RWPE2 (cell line): ENCODE results near the gene SMPD3.
A peak's percentile ranks its signal among the peaks of the same experiment; 100 is the strongest.

Experiments used
- ATAC-seq: fragments of 200-7000 bp; cut with Tn5 transposase; 3 replicates; pipeline ENCODE4 v1.9.1; 2021; ENCODE audit warnings: low read depth
- DNase-seq: peaks from one replicate; pipeline ENCODE4 v3.0.0-alpha.2; 2020; ENCODE audit warnings: low spot score
- H3K27ac ChIP-seq: fragments of 450-650 bp; 2 replicates; pipeline ENCODE4 v1.5.1; 2017; ENCODE audit warnings: mild to moderate bottlenecking; ENCODE audit not compliant: poor library complexity, severe bottlenecking
- H3K27me3 ChIP-seq: fragments of 250-450 bp; sonication (Bioruptor Pico); 2 replicates; pipeline ENCODE4 v1.5.1; 2021; ENCODE audit warnings: mild to moderate bottlenecking, moderate library complexity; ENCODE audit not compliant: insufficient read depth, poor library complexity, severe bottlenecking
- H3K36me3 ChIP-seq: fragments of 250-450 bp; sonication (Bioruptor Pico); 2 replicates; pipeline ENCODE4 v1.5.1; 2020; ENCODE audit warnings: low read depth, mild to moderate bottlenecking, moderate library complexity
- H3K4me1 ChIP-seq: fragments of 250-450 bp; sonication (Bioruptor Pico); 2 replicates; pipeline ENCODE4 v1.5.1; 2021; ENCODE audit warnings: mild to moderate bottlenecking, moderate library complexity; ENCODE audit not compliant: insufficient read depth, poor library complexity, severe bottlenecking
- H3K4me3 ChIP-seq: fragments of 250-450 bp; sonication (Bioruptor Pico); 2 replicates; pipeline ENCODE4 v1.5.1; 2021; ENCODE audit warnings: mild to moderate bottlenecking, moderate library complexity; ENCODE audit not compliant: severe bottlenecking
- H3K9me3 ChIP-seq: fragments of 250-450 bp; sonication (Bioruptor Pico); 2 replicates; pipeline ENCODE4 v1.5.1; 2021; ENCODE audit warnings: mild to moderate bottlenecking, moderate library complexity; ENCODE audit not compliant: severe bottlenecking
- TF ChIP-seq, protein P1 (sequence below): fragments of 450-650 bp; IDR thresholded peaks from one replicate; pipeline ENCODE4 v1.5.1; 2017; ENCODE audit warnings: mild to moderate bottlenecking, moderate library complexity; ENCODE audit not compliant: poor library complexity, severe bottlenecking

Gene SMPD3

DNA sequence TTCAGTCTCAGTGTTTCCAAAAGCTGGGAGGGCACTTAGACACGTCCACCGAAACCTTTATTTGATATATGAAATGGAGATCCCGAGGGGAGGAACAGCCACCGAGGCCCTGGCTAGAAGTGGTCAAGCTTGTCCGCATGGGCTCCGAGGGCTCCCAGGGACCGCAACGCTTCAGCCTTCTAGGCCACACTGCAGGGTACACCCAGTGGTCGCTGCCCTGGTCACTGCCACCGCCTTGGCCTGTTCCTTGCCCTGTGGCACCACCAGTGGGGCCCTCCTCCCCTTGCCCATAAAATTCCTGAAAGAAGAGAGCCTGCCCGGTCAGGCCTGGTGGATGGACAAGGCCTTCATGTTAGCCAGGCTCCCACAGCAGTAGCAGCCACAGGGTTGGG, 43.8 kb upstream of the SMPD3 start:
- Histone ChIP-seq H3K4me3 (no peak overlapping the region), H3K36me3 (no peaks in the 10 kb centered on the region), H3K27me3 (no peaks in the 10 kb centered on the region), H3K4me1 (peaks cover 22% of the 10 kb centered on the region), H3K9me3 (peaks cover 4% of the 10 kb centered on the region), H3K27ac (no peak overlapping the region)
- ATAC-seq, result no peak
- DNase-seq, result no peak
- TF ChIP-seq, protein P1, sequence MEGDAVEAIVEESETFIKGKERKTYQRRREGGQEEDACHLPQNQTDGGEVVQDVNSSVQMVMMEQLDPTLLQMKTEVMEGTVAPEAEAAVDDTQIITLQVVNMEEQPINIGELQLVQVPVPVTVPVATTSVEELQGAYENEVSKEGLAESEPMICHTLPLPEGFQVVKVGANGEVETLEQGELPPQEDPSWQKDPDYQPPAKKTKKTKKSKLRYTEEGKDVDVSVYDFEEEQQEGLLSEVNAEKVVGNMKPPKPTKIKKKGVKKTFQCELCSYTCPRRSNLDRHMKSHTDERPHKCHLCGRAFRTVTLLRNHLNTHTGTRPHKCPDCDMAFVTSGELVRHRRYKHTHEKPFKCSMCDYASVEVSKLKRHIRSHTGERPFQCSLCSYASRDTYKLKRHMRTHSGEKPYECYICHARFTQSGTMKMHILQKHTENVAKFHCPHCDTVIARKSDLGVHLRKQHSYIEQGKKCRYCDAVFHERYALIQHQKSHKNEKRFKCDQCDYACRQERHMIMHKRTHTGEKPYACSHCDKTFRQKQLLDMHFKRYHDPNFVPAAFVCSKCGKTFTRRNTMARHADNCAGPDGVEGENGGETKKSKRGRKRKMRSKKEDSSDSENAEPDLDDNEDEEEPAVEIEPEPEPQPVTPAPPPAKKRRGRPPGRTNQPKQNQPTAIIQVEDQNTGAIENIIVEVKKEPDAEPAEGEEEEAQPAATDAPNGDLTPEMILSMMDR, result no peak

DNA sequence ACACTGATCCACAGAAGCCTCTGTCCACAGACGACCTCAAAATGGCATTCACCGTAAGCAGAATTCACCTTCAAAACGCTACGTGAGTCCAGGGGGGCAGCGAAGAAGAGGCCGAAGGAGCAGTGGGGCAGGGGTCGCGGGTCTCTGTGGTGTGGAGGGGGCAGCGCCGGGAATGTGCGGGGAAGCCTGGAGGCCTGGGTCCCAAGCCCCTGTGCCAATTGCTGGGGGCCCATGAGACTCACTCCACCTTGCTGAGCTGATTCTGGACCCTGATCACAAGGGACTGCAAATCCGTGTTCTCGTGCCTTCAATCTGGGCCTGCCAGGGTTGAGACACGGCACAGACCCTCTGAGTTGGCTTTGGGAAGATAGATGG, 43.3 kb upstream of the SMPD3 start:
- TF ChIP-seq, protein P1, result no peak
- H3K27me3 ChIP-seq, result no peaks in the 10 kb centered on the region
- no peaks in the 10 kb centered on the region for H3K36me3 ChIP-seq
- H3K27ac ChIP-seq, result peak overlapping the region; percentile 37
- peaks cover 4% of the 10 kb centered on the region for H3K9me3 ChIP-seq
- ATAC-seq (no peak), DNase-seq (no peak)
- no peak overlapping the region for H3K4me3 ChIP-seq
- H3K4me1 ChIP-seq, result peaks cover 22% of the 10 kb centered on the region

GRCh38 chr16:68490829-68491575, 42.7 kb upstream of the SMPD3 start:
- Histone ChIP-seq H3K9me3 (peaks cover 4% of the 10 kb centered on the region), H3K36me3 (no peaks in the 10 kb centered on the region), H3K4me3 (no peak overlapping the region), H3K27ac (peak overlapping the region; percentile 37), H3K4me1 (peaks cover 22% of the 10 kb centered on the region), H3K27me3 (no peaks in the 10 kb centered on the region)
- ATAC-seq (peak; percentile 99), DNase-seq (peak; percentile 95)
- TF ChIP-seq, protein P1, result no peak

DNA sequence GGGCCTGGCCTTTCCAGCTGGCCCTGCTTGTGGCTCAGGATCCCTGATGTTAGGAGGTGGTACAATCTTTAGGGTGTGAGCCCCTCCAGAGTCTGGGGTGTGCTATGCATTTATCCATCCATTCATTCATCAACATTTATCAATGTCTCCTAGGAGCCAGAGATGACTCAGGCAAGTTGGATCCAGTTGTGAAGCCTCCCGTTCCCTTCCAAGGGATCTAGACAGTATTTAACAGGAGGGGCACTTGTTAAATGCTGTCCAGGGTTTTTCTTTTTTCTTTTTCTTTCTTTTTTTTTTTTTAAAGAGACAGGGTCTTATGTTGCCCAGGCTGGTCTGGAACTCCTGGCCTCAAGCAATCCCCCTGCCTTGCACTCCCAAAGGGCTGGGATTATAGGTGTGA, 42.0 kb upstream of the SMPD3 start:
- H3K36me3 ChIP-seq, result no peaks in the 10 kb centered on the region
- no peak for DNase-seq
- H3K27me3 ChIP-seq, result no peaks in the 10 kb centered on the region
- no peak overlapping the region for H3K4me3 ChIP-seq
- H3K4me1 ChIP-seq, result peaks cover 22% of the 10 kb centered on the region
- no peak for ATAC-seq
- H3K9me3 ChIP-seq, result peaks cover 4% of the 10 kb centered on the region
- peak overlapping the region; percentile 37 for H3K27ac ChIP-seq
- TF ChIP-seq, protein P1, result no peak

DNA sequence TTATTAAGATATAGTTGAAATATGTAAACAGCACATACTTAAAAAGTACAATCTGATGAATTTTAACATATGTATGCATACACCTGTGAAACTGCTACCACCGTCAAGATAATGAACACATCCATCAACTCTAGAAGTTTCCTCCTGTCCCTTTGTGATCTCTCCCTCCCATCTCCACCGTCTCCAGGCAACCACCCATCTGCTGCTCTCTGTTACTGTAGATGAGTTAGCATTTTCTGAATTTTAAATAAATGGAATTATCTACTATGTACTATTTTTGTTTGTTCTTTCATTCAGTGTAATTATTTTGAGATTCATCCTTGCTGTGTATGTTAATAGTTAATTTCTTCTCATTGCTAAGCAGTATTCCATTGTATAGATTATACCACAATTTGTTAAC, 40.2 kb upstream of the SMPD3 start:
- H3K27me3 ChIP-seq, result no peaks in the 10 kb centered on the region
- no peak overlapping the region for H3K4me3 ChIP-seq
- DNase-seq, result no peak
- H3K36me3 ChIP-seq, result no peaks in the 10 kb centered on the region
- peaks cover 22% of the 10 kb centered on the region for H3K4me1 ChIP-seq
- ATAC-seq, result no peak
- H3K27ac ChIP-seq, result no peak overlapping the region
- TF ChIP-seq, protein P1, result no peak
- no peaks in the 10 kb centered on the region for H3K9me3 ChIP-seq
